SU-DHL-6 (cell line): ENCODE data around the gene ARHGEF28.

Source experiments
- H2AFZ ChIP-seq: fragments of 200-600 bp; sonication (generic); 2 replicates; pipeline ENCODE4 v1.6.1; 2014; ENCODE audit warnings: low read depth, mild to moderate bottlenecking, moderate library complexity, mixed read lengths, antibody characterized with exemption, low read length; ENCODE audit not compliant: severe bottlenecking
- H3F3A ChIP-seq: fragments of 200-600 bp; shearing (Covaris generic); 2 replicates; pipeline ENCODE4 v1.6.0; 2016; ENCODE audit warnings: antibody characterized with exemption, mild to moderate bottlenecking; ENCODE audit not compliant: insufficient read depth
- H3K27ac ChIP-seq: fragments of 200-600 bp; sonication (generic); 2 replicates; pipeline ENCODE4 v1.5.1; 2016; ENCODE audit warnings: low read depth, mild to moderate bottlenecking, low read length, moderate library complexity, mixed read lengths
- H3K27me3 ChIP-seq: fragments of 200-600 bp; sonication (generic), shearing (Covaris generic); 2 replicates; pipeline ENCODE4 v1.6.0; 2014; ENCODE audit warnings: mild to moderate bottlenecking, low read length
- H3K36me3 ChIP-seq: fragments of 200-600 bp; sonication (generic); 2 replicates; pipeline ENCODE4 v1.6.1; 2014; ENCODE audit warnings: mild to moderate bottlenecking, low read length, mixed read lengths
- H3K4me2 ChIP-seq: fragments of 300-600, 200-600 bp; shearing (Covaris generic), sonication (generic); 2 replicates; pipeline ENCODE4 v1.6.0; 2014; ENCODE audit warnings: low read length, low read depth, mild to moderate bottlenecking; ENCODE audit not compliant: poor library complexity, severe bottlenecking
- H3K4me3 ChIP-seq: fragments of 200-600 bp; sonication (generic); 2 replicates; pipeline ENCODE4 v1.5.1; 2014; ENCODE audit warnings: antibody characterized with exemption, low read length, mild to moderate bottlenecking, mixed read lengths; ENCODE audit not compliant: insufficient read depth, poor library complexity, severe bottlenecking
- H3K79me2 ChIP-seq: fragments of 200-600 bp; sonication (generic); 2 replicates; pipeline ENCODE4 v1.6.1; 2014; ENCODE audit warnings: mild to moderate bottlenecking, low read length, moderate library complexity; ENCODE audit not compliant: insufficient read depth
- H3K9ac ChIP-seq: fragments of 200-600 bp; sonication (generic); 2 replicates; pipeline ENCODE4 v1.7.0; 2014; ENCODE audit warnings: mild to moderate bottlenecking, low read length
- H3K9me2 ChIP-seq: fragments of 200-600 bp; sonication (generic); replicated peaks from 2 replicates; pipeline ENCODE4 v1.6.1; 2014; ENCODE audit warnings: low read length; ENCODE audit not compliant: insufficient read depth
- H3K9me3 ChIP-seq: fragments of 200-600 bp; sonication (generic); 2 replicates; pipeline ENCODE4 v1.6.1; 2014; ENCODE audit warnings: low read length, mixed read lengths; ENCODE audit not compliant: insufficient read depth
- H4K20me1 ChIP-seq: fragments of 200-600 bp; sonication (generic); 2 replicates; pipeline ENCODE4 v1.6.1; 2014; ENCODE audit warnings: low read depth, mild to moderate bottlenecking, antibody characterized with exemption, low read length, moderate library complexity, mixed read lengths
- CTCF ChIP-seq: fragments of 200-600 bp; sonication (generic); IDR thresholded peaks from one replicate; pipeline ENCODE4 v1.5.1; 2017; ENCODE audit warnings: antibody characterized with exemption, mild to moderate bottlenecking, low read length, moderate library complexity; ENCODE audit not compliant: insufficient read depth, poor library complexity, severe bottlenecking
- EZH2phosphoT487 ChIP-seq: fragments of 200-600 bp; sonication (generic), shearing (Covaris generic); conservative IDR thresholded peaks from 2 replicates; pipeline ENCODE4 v1.6.1; 2018; ENCODE audit warnings: mild to moderate bottlenecking, antibody characterized with exemption, low read length, moderate library complexity, mixed read lengths

ARHGEF28 gene

GRCh38 chr5:73654819-73655318 is 28.9 kb downstream of the ARHGEF28 start:
- no peak overlapping the region for H3K4me2 ChIP-seq

GRCh38 chr5:73655521-73656160 is 29.6 kb downstream of the ARHGEF28 start:
- Histone ChIP-seq H4K20me1 (no peaks in the 10 kb centered on the region), H3F3A (no peaks in the 10 kb centered on the region), H3K36me3 (no peaks in the 10 kb centered on the region), H3K4me2 (no peak overlapping the region), H3K27ac (no peak overlapping the region), H2AFZ (no peak overlapping the region), H3K9me3 (no peaks in the 10 kb centered on the region), H3K9ac (no peak overlapping the region), H3K27me3 (no peaks in the 10 kb centered on the region), H3K79me2 (no peaks in the 10 kb centered on the region), H3K9me2 (no peaks in the 10 kb centered on the region), H3K4me3 (no peak overlapping the region)
- TF ChIP-seq CTCF (no peak), EZH2phosphoT487 (no peak)

More at GRCh38 chr5:73654819-73655318, 28.9 kb downstream of the ARHGEF28 start:
- Histone ChIP-seq H3K9me3 (no peaks in the 10 kb centered on the region), H3K4me3 (no peak overlapping the region), H3K9me2 (no peaks in the 10 kb centered on the region), H4K20me1 (no peaks in the 10 kb centered on the region), H2AFZ (no peak overlapping the region), H3K79me2 (no peaks in the 10 kb centered on the region), H3K36me3 (no peaks in the 10 kb centered on the region), H3K27me3 (no peaks in the 10 kb centered on the region), H3K27ac (no peak overlapping the region), H3F3A (no peaks in the 10 kb centered on the region), H3K9ac (no peak overlapping the region)
- TF ChIP-seq CTCF (no peak), EZH2phosphoT487 (no peak)

- H2AFZ ChIP-seq: no peak overlapping the region
- no peaks in the 10 kb centered on the region for H3F3A ChIP-seq
- no peaks in the 10 kb centered on the region for H3K27me3 ChIP-seq
- no peaks in the 10 kb centered on the region for H3K36me3 ChIP-seq
- H3K9me3 ChIP-seq: no peaks in the 10 kb centered on the region
- H3K27ac ChIP-seq: no peak overlapping the region
- no peak overlapping the region for H3K9ac ChIP-seq
- no peak overlapping the region for H3K4me3 ChIP-seq
- no peaks in the 10 kb centered on the region for H3K9me2 ChIP-seq
- H3K79me2 ChIP-seq: no peaks in the 10 kb centered on the region
- no peaks in the 10 kb centered on the region for H4K20me1 ChIP-seq
- H3K4me2 ChIP-seq: no peak overlapping the region
- TF ChIP-seq EZH2phosphoT487: no peak
- no peak for TF ChIP-seq CTCF
Observed at GRCh38 chr5:73661753-73662152, 35.8 kb downstream of the ARHGEF28 start.
